HUDEP-2 (cell line): Measurements from ENCODE around the gene FOXI2.

Source experiments
- DNase-seq, 76 experiments: peaks; one replicate each; lab custom pipeline; 2025; ENCODE audit not compliant: unreplicated experiment in 76 of 76; lab: John Stamatoyannopoulos, UW

The FOXI2 gene

DNA sequence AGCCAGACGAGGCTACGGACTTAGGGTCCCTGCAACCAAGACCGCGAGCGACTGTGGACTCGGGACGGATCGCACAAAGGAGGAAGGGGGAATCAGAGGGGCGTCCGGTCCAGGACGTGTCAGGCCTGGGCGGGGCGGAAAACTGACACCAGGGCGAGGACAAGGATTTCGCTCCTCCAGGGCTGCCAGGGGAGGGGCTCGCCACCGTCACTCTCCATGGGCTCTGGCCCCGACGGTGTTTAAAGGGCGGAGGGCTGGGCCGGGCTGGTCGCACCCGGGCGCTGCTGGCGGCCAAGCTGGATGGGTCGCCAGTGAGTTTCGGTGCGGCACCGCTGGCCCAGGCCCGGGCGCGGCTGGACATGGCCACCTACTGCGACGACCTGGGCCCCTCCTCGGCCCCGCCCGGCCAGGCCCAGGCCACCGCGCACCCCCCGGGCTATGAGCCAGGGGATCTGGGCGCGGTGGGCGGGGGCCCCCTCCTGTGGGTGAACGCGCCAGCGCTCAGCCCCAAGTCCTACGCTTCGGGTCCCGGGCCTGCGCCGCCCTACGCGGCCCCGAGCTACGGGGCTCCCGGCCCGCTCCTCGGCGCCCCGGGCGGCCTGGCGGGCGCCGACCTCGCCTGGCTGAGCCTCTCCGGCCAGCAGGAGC is at the start of gene FOXI2:
FOXI2 (plus strand) TSS at position 271 of the 648 bp plus-strand sequence; CDS start at position 360, 89 bp downstream.
- no peak for DNase-seq

DNA sequence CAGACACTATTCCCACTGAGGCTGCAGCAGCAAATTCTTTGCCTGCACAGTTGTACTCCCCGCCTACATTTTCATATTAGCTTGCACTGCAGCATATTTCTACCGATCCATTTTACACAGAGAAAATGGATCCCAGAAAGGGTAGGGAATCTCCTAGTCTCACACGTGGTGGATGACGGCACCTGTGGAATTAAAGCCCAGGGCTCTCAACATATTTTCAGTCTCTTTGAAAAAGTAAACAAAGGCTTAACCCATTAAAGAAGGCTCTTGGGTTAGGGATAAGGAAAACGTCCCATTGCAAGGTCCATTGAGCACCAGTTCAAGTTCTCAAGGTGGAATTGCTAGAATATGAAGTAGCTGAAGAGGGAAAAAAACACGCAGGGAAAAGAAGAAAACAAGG is 49.4 kb upstream of the FOXI2 start:
- DNase-seq, result no peak

DNA sequence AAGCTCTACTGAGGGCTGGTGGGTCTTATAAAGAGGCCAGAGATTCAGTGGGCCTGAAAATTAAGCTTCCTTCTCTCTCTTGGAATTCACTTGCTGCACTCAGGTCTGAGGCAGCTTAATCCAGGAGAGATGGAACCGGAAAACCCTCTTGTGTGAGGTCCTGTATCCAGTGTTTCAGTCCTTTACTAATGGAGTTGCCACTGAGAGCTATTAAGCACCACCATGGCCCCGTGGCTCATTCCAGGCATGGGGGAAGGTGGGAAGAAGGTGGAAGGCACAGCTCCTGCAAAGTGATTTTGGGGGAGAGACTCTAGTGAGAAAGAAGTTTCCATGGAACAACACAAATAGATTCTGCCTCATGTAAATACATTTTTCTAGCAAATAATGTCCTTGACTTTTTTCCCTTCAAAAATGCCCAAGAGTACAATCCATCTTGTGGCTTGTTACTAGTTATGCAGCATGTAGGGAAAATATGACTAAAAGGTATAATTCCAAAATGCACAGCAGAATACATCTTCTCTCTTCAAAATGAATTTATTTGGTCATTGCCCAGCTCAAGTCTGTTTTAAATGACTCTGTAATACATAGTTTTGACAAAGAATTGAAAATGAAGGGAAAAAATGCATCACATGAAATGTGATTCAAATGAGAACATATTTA is 46.7 kb upstream of the FOXI2 start:
- no peak for DNase-seq

DNA sequence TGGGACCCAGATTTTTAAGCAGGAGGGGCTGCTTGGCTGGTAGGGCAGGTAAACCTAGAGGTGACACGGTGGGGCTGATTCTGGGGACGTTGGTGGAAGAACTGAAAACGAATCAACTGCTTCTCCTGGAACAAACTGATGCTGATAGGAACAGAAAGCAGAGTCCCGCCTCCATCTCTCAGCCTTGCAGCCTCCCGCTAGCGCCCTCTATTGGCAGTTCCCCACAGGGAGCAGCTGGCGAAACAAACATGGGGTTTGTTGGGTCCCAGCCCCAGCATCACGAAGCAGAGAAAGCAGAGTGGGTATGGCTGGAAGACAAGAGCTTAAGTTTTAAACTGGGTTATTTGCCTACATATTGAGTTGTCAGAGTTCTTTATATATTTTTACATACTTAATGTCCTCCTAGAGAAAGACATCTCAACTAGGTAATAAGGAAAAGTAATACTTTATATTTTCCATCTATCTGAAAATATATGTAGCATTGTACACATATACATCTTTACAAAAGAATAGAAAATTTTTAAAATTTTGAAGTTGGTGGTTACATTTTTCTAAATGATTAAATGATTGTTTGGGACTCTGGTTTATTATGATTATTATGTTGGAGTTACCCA is 42.3 kb upstream of the FOXI2 start:
- peak in 62 of 76 experiments; percentile 1 to 72 (median 40) for DNase-seq

DNA sequence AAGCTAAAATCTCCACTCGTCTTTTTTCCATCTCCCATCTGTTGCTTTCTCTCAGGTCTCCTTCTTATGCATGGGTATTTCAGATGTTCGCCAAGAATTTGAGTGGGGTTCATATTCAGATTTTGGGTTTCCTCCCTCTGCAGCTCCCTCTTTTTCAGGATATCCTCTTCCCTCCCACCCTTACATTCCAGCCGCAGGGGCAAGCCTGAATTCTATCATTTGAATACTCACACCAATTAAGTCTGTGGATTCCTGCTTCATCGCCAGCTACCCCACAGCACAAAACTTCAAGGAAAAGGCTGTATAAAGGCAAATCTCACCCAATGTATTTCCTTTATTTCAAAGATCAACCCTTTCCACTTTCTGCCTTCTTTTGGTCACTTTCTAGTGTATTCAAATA is 41.6 kb upstream of the FOXI2 start:
- DNase-seq, result no peak

DNA sequence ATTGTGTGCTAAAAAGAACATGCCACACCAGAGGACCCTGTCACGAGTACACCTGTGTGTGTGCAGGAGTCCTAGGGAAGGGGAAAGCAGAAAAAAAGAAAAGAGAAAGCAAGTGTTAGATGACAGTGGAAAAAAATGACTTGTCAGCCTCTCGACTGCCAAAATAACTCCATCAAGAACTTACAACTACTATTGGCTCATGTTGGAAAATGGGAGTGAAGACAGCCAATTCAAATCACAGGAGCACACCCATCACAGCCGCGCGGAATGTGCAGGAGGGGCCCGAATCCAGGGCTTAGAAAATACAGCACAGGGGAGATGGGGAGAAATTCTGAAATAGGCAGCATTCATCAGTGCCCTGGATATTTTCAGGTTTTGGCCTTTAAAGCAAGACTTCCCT is 38.1 kb upstream of the FOXI2 start:
- DNase-seq, result no peak

DNA sequence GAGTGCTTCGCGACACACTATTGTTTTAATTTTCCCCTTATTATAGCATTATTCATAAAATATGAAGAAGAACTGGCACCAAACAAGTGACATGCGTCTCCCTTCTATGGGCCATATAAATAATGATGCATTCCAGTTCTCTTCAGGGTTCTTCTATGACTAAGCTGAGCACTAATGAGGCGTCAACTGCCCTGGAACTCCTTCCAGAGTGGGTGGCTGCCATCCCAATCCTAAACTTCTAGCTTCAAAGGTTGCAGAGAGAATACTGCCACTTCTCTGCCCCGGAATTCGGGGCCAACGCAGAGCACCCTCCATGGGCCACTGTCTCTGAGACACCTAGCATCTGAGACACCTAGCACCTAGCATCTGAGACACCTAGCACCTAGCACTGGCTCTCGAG is 37.7 kb upstream of the FOXI2 start:
- DNase-seq, result no peak

DNA sequence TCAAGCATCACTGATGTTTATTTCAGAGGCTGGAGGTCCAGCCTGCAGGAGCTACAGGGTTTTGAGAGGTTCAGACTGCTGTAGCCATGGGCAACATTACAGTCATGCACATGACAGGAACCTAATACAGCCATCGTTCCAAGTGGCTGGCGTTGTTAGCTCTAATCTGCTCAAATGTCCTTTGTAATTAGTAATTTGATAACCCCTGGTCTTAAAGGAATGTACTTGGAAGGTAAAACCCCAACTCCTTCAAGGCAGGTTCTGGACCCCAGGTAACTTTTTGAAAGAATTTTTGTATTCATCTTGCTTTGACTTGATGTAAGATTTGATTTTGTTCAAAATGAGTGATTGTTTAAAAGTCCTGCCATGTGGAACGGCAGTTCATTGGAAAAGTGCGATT is 34.7 kb upstream of the FOXI2 start:
- DNase-seq, result no peak

DNA sequence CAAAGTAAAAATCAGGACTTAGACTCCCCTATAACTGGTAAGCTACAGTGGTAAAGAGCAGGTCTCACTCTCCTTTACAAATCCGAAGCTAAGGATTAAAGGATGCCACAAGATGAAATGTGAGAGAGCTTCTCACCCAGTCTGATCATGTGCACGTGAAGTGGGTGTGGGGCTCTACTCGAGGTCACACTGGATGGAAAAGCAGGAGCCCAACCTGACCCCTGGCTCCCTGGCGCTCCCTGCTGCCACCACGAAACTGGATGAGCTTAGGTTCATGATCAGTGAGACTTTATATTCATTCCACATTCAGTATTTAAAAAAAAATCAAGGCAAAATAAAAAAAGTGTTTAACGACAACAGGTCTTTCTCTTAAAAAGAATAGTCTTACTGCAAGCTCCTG is 21.7 kb upstream of the FOXI2 start:
- no peak for DNase-seq

DNA sequence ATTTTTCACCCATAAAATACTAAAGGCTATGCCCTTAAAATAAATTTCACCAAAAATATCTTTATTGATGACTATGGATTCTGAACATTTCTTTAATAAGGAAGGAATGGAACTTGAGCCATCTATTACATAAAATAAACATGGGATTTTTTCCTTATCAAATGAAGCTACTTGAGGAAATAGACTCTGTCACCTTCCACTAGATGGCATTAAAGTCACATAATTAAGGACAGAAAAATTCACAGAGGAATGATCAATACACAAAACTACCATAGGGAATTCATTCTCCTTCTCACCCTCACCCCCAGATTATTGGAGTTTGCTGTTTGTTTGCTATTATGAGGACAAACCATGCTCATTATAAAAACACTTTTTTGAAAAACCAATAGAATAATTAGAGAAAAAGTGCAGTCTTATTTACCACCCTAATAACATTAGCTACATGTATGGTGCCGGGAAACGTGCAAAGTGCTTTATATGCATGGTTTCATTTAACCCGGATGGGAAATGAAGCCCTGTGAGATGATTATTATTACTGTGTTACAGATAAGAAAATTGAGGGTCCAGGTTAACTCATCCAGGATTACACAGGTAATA is 21.1 kb upstream of the FOXI2 start:
- DNase-seq, result peak in 5 of 76 experiments; percentile 0 to 5 (median 1)

DNA sequence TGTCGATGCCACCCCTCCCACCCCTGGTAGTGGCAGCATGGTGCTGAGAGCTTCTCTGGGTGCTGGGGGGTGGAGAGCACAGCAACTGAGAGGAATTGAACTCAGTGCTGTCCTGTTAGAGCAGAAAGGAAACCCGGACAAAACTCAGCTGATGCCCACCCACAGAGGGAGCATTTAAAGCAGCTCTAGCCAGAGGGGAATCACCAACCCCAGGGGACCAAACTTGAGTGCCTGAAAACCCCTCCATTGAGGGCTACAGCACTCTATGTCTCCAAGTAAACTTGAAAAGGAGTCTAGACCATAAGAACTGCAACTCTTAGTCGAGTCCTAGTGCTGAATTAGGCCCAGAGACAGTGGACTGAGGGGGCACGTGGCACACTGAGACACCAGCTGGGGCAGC is 16.8 kb upstream of the FOXI2 start:
- no peak for DNase-seq

DNA sequence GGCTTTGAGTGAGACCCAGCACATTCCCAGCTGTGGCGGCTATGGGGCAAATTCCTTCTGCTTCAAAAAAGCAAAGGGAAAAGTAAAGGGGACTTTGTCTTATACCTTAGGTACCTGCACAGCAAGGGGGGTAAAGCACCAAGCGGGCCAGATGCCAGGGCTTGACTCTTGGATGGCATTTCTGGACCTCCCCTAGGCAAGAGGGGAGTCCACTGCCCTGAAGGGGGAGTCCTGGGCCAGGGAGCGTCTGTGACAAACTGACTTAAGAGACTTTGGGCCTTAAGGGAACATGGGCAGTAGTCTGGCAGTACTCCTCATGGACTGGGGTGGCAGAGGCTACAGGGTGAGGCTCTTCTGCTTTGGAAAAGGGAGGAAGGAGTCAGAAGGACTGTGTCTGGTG is 16.1 kb upstream of the FOXI2 start:
- no peak for DNase-seq

DNA sequence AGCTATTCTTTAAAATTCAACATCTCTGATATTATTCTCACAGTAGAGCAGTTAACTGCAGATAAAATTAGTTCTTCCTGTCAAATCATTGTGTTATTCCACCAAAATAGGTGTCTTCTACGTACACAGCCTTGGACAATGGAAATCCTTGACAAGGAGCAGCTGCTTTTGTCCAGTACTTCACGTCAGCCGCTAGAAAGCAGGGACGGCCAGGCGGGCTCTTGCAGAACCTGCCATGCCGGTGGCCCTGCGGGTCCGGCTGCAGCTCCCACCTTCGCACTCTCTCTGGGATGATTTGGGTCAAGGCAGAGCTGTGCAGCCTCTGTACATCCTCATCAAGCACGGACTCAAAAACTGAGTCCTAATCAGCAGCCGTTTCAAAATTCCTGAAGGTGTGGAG is 2.2 kb upstream of the FOXI2 start:
- DNase-seq, result no peak

DNA sequence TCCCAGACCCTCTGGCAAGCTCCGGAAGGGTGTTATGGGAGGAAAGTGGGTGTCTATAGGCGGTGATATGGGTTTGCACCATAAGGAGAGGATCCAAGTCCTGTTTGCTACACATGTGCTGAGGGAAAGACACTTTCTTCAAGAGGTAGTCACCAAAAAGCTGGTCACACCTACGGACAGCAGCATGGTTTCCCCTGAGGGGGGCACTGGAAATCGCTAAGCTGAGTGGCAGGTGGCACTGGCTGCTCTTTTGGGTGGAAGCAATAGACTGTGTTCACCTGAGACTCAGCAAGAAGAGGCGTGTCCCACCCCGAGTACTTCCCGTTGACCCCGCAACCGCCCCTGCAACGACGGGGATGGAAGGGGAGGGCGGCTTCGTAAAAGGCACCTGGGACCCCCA is 1.8 kb upstream of the FOXI2 start:
- no peak for DNase-seq

DNA sequence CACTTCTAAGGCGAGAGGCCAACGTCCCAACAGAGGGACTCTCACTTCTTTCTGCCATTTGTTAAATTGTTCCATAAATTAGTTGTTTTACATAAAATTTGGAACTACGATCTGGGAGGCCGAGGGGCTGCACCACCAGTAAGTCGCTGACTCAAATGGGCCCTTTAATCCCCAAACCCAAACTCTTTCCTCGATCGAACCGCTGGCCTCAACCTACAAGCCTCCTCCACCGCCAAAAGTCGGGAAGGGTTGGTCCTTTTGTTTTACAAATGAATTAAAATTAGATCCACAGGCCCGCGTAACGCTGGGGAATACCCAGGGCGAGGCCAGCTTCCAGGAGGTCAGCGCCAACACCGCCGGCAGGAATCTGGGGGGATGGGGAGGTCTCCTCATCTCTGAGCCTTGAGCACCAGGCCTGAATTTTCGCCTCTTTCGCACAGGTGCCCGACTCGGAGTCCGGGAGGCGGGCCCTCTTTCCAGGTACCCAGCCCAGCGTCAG is 1.2 kb upstream of the FOXI2 start:
- no peak for DNase-seq

DNA sequence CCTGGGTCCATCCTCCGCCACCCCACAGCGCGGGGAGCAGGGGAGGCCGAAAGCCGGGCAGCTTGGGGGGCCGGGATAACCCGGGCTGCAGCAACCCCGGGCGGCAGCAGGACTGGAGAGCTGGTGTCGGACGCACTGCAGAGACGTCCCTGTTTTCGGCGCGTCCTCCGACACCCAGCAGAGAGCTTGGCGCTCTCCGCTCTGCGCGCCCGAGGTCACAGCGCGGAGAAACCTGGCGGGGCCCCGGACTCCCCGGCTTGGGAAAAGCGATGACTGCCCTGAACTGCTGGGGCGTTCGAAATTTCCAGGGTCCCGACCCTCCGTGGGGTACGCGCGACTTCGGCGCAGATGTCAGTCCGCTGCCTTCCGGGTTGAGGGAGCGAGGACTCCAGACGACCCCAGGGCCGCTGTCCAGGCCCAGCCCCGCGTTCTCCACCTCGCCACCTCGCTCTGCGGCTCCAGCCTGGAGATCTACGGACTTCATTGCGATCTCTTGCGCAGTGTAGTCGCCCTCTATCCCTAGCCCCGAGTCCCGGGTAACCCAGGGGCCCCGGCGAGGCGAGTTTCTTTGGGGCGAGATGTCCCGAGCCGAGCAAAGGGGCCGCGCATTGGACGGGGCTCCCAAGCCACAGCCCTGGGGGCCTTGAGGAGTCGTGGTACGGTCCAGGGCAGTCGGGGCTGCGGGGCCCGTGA is 617 bp upstream of the FOXI2 start:
- DNase-seq, result no peak

DNA sequence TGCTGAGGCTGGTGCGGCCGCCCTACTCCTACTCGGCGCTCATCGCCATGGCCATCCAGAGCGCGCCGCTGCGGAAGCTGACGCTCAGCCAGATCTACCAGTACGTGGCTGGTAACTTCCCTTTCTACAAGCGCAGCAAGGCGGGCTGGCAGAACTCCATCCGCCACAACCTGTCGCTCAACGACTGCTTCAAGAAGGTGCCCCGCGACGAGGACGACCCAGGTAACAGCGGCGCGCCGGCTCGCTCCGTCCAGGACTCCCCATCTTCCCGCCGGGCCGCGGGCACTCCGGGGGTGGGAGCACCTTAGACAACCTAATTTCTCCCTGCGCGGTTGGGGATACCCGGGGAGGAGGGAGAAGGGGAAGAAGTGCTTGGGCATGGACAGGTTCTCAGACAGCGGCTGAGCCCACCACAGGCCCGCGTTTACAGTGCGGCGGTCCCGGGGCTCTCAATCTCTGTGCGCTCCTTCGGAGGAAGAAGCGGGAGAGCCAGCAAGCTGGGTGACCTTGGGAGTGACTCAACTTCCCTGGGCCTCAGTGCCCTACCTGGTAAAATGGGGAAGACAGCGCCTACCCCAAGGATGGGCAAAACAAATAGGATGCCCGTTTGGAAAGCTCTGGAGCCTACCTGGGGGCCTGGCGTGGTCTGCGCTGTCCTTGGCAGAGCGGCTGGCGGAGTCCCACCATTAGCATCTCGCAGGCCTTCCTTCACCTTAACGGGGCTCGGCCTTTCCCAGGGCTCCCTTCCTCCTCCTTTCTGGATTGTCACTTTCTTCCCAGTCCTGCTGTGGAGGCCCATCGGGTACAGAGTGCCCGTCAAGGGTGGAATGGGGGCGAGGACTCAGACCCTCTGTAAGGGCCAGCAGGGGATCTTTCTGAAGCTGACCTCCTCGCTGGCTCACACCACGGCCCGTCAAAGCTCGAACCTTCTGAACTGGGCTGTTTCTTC is 852 bp downstream of the FOXI2 start:
- DNase-seq, result no peak

DNA sequence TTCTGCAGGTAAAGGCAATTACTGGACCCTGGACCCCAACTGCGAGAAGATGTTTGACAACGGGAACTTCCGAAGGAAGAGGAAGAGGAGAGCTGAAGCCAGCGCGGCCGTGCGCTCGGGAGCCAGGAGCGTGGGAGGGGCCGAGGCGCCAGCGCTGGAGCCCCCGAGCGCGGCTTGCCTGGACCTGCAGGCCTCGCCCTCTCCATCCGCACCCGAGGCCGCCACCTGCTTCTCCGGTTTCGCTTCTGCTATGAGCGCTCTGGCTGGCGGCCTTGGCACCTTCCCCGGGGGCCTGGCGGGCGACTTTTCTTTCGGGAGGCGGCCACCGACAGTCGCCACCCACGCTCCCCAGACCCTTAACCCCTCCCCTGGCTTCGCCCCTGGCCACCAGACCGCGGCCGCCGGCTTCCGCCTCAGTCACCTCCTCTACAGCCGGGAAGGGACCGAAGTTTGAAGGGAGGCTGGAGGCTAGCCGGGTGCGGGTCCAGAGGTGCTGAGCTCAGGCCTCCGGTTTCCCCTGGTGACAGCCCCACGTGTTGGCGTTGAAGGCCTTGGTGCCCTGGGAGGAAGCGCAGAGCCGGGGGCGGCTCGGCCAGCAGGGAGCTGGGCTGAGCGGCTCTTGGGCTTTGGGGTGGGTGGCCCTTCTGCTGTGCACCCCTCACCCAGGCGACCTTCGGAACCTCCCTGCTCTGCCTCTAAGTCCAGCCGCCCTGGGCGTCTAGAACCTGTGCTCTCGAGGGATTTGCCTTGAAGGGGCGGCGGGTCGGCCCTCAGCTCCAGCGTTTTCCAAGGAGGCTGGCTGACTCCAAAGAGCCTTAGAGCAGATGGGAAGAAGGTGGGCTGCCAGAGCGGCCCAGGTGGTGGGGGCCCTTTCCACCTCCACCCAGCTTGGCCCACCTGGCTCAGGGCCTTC is 1.8 kb downstream of the FOXI2 start:
- no peak for DNase-seq

DNA sequence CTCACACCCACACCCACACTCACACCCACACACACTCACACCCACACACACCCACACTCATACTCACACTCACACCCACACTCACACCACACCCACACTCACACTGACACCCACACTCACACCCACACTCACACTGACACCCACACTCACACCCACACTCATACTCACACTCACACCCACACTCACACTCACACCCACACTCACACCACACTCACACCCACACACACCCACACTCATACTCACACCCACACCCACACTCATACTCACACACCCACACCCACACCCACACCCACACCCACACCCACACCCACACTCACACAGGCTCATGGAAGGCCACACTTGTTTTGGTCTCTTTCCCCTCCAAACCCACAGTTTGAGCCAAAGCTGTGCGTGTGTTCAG is 2.9 kb downstream of the FOXI2 start:
- DNase-seq, result no peak
